ENCODE measurements around the gene NKAIN4.

DNA sequence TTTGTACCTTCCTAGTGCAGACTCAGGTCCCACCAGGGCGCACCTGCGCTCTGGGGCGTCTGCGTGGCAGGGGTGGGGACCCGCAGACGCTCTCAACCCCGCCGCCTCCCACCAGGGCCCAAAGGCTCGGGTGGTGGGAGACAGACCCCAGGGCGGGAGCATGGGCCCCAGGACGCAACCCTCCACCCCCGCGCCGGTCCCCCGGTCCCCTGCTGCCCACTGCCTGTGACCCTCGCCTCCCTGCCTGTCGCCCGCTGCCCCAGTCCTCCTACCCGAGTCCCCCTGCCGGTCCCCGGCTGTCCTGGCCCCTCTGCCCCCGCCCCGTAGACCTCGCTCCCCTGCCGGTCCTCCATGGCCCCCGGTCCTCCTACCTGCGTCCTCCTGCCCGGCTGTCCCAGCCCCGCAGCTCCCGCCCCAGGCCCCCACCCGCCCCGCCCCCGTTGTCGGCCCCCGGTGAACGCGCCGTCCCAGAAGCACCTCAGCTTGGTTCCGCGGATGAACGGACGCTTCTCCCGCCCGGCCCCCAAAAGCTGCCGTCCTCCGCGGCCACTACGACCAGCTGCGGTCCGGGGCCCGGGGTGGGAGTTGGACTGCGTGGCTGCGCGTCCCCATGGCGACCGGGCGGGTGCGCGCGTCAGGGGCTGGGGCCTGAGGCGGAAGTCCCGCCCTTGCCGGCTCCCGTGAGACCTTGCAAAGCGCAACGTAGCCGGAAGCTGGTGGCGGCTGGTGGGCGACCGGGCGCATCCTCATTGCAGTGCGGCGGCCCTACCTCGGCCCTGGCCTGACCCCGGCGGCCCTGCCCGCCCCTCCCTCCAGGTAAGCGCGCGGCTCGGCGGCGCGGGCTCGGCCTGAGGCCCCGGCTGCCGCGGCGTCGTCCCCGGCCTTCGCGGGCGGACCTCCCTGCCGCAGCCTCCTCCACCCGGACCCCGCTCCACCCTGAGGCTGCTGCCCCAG, 18.1 kb upstream of the NKAIN4 start, which contains the start of gene ARFGAP1:
- TF ChIP-seq CTCF (IDR thresholded peaks at IDR 0.05; ENCODE audit: low read length), result no peak
- TF ChIP-seq EZH2phosphoT487 (IDR thresholded peaks at IDR 0.05; ENCODE audit: low read length), result no peak
- TF ChIP-seq EZH2 (optimal IDR thresholded peaks at IDR 0.05; ENCODE audit: low read depth, low read length), result no peak
